Heart left ventricle (tissue), 16 donors: ENCODE measurements around the gene NRDE2. TPM values are rescaled to one million over a fixed set of nuclear protein-coding genes. Genes with fewer than 3 reads are reported as not detected.

Source experiments
- ATAC-seq, 4 donors: fragments of 200-7000 bp; cut with Tn5 transposase; one replicate each; pipeline ENCODE4 v1.9.1; 2020 to 2022; ENCODE audit warnings: moderate library complexity in 4 of 4, mild to moderate bottlenecking in 3 of 4, moderate number of reproducible peaks in 1 of 4
- DNase-seq, 5 donors: peaks; one replicate each; pipeline ENCODE4 v3.0.0-alpha.2; 2020
- H3K27ac ChIP-seq, 12 donors: fragments of 200-600 bp; sonication (generic) in 4 of 12; one replicate each; pipeline versions ENCODE4 v1.5.0 to v1.8.0; 2016 to 2022; ENCODE audit warnings: mild to moderate bottlenecking in 2 of 12
- H3K27me3 ChIP-seq, 9 donors: fragments of 200-600 bp; sonication (generic) in 2 of 9; one replicate each; pipeline versions ENCODE4 v1.5.1 to v1.8.0; 2016 to 2022; ENCODE audit warnings: mild to moderate bottlenecking in 3 of 9
- H3K36me3 ChIP-seq, 9 donors: fragments of 200-600 bp; sonication (generic) in 2 of 9; one replicate each; pipeline versions ENCODE4 v1.5.0 to v1.8.0; 2018 to 2022; ENCODE audit warnings: mild to moderate bottlenecking in 2 of 9
- H3K4me1 ChIP-seq, 12 donors: fragments of 200-600 bp; sonication (generic) in 4 of 12; one replicate each; pipeline versions ENCODE4 v1.5.0 to v1.8.0; 2016 to 2022; ENCODE audit warnings: mild to moderate bottlenecking in 3 of 12
- H3K4me3 ChIP-seq, 12 donors: fragments of 200-600 bp; sonication (generic) in 4 of 12; one replicate each; pipeline versions ENCODE4 v1.5.0 to v1.8.0; 2017 to 2022; ENCODE audit warnings: mild to moderate bottlenecking in 9 of 12, moderate library complexity in 4 of 12
- H3K9me3 ChIP-seq, 12 donors: fragments of 200-600 bp; sonication (generic) in 4 of 12; one replicate each; pipeline versions ENCODE4 v1.5.0 to v1.8.0; 2016 to 2022; ENCODE audit warnings: mild to moderate bottlenecking in 1 of 12
- POLR2A ChIP-seq, 2 donors: fragments of 450-650 bp; IDR thresholded peaks; one replicate each; pipeline ENCODE4 v1.6.1; 2017; ENCODE audit warnings: antibody characterized with exemption in 2 of 2, mild to moderate bottlenecking in 2 of 2, moderate library complexity in 2 of 2
- WGBS, 4 donors: extraction: QIAGEN DNeasy Blood & Tissue Kit in 2 of 4; methylation state at CpG; one replicate each; pipeline versions ENCODE4 v1.1.5 to v1.1.7; 2013 to 2018; 5-methylcytosine and 5-hydroxymethylcytosine counted together
- intact Hi-C, 10 donors: fragments of 100-400 bp; cut with DNase I; formaldehyde crosslinking; loops; one replicate each; pipeline versions ENCODE4 v1.11.1 to v1.14.2; 2022
- polyA plus RNA-seq, 2 donors: library from polyadenylated mRNA; stranded (reverse); fragments of 200-250 nt; gene quantifications; one replicate each; pipeline ENCODE4 v1.2.3, GENCODE V29; 2013
- total RNA-seq, 9 donors: library from RNA; depleted of rRNA in 2 of 9; stranded (reverse); fragments of >200 nt in 2 of 9; fragmentation: NEBNext Ultra II Directional in 3 of 9; extraction: Animal tissue kit (Norgen Biotek cat#: 25700) in 3 of 9; gene quantifications; one replicate each; pipeline versions ENCODE4 v1.1.0 to v1.2.4, GENCODE V29; 2016 to 2023
- TF ChIP-seq, protein P1 (sequence below), 12 donors: fragments of 200-600 bp; sonication (generic) in 4 of 12; IDR thresholded peaks; one replicate each; pipeline versions ENCODE4 v1.5.0 to v1.8.0; 2018 to 2022; ENCODE audit warnings: antibody characterized with exemption in 12 of 12, mild to moderate bottlenecking in 5 of 12
- donor health status: ischemic (EF 13 %, LVEDD 7.1; RV severe dilation, severe dysfunction).
- donor health status: healthy with polysubstance abuse.
- donor health status: DM: no; HTN: yes; CAD: no.
- donor health status: DM: no; HTN: no; CAD: no.
- donor health status: ischemic (EF 25% LVEDD 6.9; RV normal size, moderate dysfunction).
- donor health status: ischemic (EF 25% LVEDD 5.7; RV mildly dilated, moderate dysfunction).
- donor health status: healthy.
- donor health status: DM: yes; HTN: yes; CAD: no.
- donor health status: ischemic (EF 35%, LVEDD 5.7; RV mildly dilated, moderate dysfunction).
- donor health status: nonischemic (EF 11% LVEDD 7.7; RV severe dilation, severe dysfunction).
- donor health status: DM: yes; HTN: yes; CAD: no.
- donor health status: PGD.
- donor health status: ischemic (EF 29% LVEDD 5.4; RV normal size, mild dysfunction).
- donor health status: nonischemic (EF 23%, LVEDD 6.1; RV moderate dilation, normal function).

Gene NRDE2
- total and polyA plus RNA-seq, 11 donors, result 5.2 to 15.4 (median 9.4) TPM

DNA sequence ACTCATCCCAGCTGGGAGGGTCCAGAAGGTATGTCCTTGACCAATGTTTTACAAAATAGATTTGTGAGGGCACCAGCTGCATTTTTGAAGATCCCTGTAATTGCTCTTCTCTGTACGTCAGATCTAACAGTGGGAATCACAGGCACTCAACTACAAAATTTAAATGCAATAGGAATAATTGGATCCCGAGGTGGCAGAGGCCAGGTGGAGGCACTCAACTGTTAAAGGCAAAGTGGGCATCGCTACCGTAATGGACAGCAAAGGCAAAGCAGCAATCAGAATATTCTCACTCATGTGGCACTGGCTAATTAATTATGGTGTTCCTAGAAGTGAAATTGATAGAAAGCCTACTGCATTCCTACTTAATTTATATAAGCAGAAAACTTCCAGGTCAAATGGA, 103.3 kb downstream of the NRDE2 start:
- H3K36me3 ChIP-seq, result no peaks in the 10 kb centered on the region
- H3K9me3 ChIP-seq, result peaks cover 0 to 14% (median under 1%) of the 10 kb centered on the region in 12 donors
- DNase-seq (no peak), ATAC-seq (no peak)
- intact Hi-C loops, result no loop called here
- WGBS, 4 donors, result 83 to 86% (median 84%) methylated on average over 4 of the region's 4 CpGs
- no peaks in the 10 kb centered on the region for H3K27me3 ChIP-seq
- no peaks in the 10 kb centered on the region for H3K4me1 ChIP-seq
- TF ChIP-seq, protein P1, sequence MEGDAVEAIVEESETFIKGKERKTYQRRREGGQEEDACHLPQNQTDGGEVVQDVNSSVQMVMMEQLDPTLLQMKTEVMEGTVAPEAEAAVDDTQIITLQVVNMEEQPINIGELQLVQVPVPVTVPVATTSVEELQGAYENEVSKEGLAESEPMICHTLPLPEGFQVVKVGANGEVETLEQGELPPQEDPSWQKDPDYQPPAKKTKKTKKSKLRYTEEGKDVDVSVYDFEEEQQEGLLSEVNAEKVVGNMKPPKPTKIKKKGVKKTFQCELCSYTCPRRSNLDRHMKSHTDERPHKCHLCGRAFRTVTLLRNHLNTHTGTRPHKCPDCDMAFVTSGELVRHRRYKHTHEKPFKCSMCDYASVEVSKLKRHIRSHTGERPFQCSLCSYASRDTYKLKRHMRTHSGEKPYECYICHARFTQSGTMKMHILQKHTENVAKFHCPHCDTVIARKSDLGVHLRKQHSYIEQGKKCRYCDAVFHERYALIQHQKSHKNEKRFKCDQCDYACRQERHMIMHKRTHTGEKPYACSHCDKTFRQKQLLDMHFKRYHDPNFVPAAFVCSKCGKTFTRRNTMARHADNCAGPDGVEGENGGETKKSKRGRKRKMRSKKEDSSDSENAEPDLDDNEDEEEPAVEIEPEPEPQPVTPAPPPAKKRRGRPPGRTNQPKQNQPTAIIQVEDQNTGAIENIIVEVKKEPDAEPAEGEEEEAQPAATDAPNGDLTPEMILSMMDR (IDR thresholded peaks at IDR 0.05), result no peak
- no peak for TF ChIP-seq POLR2A (IDR thresholded peaks at IDR 0.05)
- no peak overlapping the region for H3K4me3 ChIP-seq
- no peak overlapping the region for H3K27ac ChIP-seq

Other genes with a start within 250 kb of the NRDE2 start
- 100 to 1,000 TPM; 113 to 150 (median 125) TPM for gene PSMC1, start 75.4 kb downstream of the NRDE2 start, total RNA-seq
- gene PSMC1, start 75.4 kb downstream of the NRDE2 start, polyA plus RNA-seq, result 100 to 1,000 TPM; 193 to 378 TPM
- gene CALM1, start 65.1 kb upstream of the NRDE2 start, total RNA-seq, result 100 to 1,000 TPM; 397 to 784 (median 503) TPM
- 100 to 1,000 TPM; 307 to 388 TPM for gene CALM1, start 65.1 kb upstream of the NRDE2 start, polyA plus RNA-seq